Stimulated activated CD8-positive, alpha-beta memory T cell treated with anti-CD3 and anti-CD28 coated beads, Interleukin-2, amount 100 ng/mL, for 1 hour (primary cell): ENCODE data around the gene OR51D1.

Experiments used
- DNase-seq, 2 donors: peaks; one replicate each; pipeline ENCODE4 v3.0.0-alpha.2; 2020; ENCODE audit warnings: low read depth in 2 of 2

The OR51D1 gene

DNA sequence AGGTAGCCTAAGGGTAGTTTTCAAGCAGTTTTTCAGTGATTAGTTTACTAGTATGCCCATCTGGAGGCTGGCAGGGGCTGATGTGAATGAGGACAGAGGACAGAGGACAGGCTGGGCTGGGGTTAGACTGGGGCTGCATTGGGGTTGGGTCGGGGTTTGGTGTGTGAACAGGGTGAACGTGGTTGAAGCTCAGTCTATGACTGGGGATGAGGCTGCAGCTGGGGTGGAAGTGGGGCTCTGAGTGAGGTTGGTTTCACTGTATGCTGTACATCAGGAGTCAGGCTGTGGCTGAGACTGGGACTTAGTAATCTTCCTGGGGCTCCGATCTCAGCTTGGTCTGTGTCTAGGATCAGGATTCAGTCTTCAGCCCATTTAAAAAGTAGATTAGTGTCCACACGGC, 7.0 kb downstream of the OR51D1 start:
- no peak for DNase-seq

DNA sequence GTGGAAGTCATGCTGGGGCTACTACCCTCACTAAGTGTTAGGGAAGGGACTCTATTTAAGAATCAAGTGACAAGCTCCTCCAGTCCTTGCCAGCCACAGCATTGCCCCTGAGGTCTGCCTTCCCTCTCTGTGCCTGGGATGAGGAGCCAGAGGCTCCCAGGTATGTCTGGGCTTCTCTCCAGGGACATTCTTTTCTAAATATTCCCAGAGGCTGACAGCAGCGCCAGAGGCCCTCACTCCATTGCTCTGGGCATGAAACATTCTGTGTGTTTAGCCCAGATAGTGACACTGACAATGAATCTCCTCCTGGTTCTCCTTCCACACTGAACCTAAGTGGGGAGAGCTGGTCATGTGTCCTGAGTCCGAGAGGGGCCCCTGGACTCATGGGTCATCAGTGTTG, 8.7 kb downstream of the OR51D1 start:
- no peak for DNase-seq

DNA sequence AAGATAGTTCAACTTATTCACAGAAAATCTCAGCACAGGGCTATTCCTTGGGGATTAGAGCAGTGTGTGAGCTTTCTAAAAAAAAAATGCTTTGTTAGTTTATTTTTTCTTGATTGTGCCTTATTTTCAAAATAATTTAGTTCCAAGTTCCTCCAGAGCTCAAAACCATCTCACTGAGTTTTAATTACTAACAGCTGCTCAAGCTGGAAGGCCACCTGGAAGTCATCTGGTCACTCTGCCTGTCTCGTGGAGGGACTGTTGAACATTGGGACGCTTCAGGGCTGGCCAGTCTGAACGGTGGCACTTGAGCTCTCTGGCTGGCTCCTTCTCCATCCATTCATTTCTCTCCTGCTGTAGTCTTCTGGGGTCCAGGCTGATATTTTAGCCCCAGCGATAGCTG, 10.5 kb downstream of the OR51D1 start:
- no peak for DNase-seq

DNA sequence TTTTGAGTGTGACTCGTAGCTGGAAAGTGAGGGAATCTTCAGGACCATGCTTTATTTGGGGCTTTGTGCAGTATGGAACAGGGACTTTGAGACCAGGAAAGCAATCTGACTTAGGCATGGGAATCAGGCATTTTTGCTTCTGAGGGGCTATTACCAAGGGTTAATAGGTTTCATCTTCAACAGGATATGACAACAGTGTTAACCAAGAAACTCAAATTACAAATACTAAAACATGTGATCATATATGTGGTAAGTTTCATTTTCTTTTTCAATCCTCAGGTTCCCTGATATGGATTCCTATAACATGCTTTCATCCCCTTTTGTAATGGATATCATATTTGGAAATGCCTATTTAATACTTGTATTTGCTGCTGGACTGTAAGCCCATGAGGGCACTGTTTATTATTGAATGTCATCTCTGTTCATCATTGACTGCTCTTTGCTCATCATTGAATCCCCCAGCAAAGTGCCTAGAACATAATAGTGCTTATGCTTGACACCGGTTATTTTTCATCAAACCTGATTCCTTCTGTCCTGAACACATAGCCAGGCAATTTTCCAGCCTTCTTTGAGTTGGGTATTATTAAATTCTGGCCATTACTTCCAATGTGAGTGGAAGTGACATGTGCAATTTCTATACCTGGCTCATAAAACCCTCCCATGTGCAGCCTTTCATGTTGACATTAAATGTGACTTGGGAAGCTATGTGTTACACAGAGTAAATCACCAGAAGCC, 17.5 kb downstream of the OR51D1 start:
- no peak for DNase-seq

DNA sequence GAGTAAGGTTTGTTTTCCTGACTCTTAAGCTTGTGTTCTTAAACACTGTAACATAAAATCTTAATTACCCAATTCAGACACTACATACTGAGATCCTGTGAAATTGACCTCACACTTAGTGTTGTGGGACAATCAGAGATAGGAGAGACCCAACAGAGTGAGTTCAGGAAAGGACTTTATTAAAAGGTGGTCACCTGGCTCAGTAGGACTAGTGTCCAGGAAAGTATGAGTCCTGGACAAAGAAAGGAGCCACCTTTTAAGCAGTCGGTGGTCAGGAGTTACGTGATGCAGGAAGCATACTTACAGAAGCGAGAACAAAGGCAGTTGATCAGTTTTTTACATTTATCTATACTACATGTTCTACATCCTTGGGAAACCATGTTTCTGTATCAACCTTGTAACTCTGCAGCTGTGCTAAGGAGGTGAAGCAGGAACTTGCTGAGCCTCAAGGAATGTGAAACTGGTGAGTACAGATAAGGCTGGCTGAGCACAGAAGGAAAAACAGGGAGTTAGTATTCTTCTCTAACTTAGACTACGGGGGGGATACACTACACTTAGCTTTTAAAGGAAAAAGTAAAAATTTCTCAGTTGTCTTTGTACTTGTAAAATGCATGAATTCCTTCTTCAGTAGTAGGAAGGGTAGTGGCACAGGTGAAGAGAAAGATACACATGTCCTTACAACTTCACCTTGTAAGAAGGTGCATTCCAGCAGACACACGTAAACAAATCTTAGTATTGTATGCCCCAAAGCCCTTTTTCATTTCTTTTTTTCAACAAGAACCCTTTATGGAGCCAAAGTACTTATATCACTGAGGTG, 21.6 kb downstream of the OR51D1 start:
- no peak for DNase-seq

DNA sequence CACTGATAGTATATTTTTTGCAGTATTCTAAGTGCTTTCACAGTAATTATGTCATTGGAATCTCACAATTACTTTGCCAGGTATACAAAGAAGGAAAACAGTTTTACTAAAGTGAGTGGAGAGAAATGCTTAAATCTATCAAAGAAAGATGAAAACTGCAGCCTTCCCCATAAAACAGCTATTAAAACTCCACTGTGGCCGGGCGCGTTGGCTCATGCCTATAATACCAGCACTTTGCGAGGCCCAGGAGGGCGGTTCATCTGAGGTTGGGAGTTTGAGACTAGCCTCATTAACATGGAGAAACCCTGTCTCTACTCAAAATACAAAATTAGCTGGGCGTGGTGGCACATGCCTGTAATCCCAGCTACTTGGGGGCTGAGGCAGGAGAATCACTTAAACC, 25.6 kb downstream of the OR51D1 start:
- DNase-seq = no peak

DNA sequence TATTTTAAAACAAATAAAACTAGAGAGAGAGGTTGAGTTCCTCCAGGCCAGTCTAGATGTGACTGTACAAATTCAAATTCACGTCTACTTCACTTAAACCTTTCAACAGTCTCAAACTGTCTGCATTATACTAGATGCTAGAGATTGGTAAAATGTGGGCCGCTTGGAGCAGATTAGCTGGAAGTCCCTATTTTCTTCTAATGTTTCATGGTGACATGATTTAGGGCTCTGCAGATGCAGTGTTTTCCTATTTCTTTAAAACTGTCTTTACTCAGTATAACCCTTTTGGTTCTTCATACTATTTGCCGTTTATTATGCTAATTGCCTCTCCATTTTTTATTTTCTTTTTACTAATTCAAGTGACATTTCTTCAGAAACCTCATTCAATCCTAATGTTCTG, 26.9 kb downstream of the OR51D1 start:
- DNase-seq = no peak

DNA sequence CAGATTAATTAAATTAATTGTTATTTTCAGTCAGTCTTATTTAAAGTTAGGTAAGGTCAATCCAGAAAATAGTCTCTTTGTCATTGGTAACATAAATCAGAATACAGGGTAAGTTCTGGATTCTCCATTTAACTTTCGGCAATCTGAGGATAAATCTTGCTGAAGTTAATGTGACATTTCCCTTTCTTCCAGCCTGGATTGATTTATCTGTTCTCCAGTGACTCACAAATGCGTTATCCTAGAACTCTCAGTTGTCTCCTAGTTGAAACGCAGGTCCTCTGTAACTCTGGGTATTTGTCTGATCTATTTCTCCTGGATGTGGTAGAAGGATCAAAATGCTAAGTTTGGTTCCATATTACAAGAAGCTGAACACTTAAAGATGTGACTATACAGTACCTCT, 27.5 kb downstream of the OR51D1 start:
- no peak for DNase-seq

DNA sequence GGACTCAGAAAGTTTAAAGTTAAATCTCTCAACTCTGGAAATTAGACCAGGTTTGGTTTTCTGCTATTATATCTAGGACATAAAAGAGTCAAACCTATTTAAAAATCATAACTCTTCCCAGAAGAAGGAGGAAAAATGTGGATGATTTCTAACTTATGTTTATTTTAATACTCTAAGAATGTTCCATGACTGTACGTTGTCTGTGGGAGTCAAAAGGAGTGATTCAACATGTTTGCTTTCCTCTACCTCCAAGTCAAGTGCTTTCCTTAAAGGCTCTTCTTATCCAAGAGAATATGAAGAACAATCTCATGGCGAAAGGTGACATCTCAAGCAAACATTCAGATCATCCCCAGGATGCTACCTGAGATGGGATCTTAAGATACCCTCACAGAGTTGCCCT, 28.1 kb downstream of the OR51D1 start:
- no peak for DNase-seq

DNA sequence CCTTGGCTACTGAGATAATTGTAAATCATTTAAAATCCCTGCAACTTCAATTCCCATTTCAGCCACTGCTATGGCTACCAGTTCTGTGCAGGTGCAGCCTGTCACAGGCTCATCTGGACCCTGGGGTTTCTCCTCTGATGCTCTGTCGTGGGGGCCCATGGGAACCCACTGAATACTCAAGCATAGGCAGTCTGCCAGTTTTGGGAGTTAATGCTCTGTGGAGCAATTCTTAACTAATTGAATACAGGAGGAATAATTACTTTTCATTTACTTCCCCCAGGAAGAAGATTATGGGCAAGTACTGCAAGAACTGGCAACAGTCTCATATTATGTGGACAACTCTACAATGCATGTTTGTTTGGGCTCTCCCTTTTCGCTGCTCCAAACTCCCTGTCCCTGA, 34.5 kb downstream of the OR51D1 start:
- DNase-seq = no peak

DNA sequence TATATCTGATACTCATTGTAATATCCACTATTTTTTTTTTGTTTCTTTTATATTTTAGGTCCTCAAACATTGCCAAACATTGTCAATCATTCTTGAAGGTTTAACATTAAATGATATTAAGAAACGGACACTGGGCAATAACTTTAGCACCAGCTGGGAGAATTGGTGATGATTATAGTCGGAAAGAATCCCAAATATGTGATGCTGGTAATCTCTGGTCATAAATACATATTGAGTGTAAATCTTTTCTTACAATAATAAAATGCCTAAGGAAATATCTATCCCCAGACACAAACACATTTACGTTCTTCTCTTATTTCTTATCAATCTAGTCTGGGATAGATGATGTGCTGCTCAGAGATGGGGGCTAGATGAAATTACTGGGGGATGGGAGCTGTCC, 35.2 kb downstream of the OR51D1 start:
- no peak for DNase-seq

DNA sequence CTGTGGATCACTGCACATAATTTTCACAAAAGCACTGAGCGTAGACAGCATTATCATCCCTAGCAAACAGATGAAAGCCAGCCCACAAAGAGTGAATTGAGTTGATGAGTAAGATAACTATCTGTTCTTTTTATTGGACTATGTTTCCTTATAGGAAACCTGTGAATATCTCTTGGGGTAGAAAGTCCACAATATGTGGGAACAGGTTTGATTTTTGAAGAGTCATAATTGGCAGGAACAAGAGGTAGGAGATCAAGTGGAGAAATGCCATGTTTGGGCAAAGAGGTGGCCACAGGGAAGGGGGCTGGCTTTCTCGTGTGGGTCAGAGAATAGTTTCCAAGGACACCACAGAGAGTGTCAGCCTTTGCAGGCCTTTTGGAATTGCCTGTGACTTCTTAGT, 36.5 kb downstream of the OR51D1 start:
- DNase-seq = no peak

DNA sequence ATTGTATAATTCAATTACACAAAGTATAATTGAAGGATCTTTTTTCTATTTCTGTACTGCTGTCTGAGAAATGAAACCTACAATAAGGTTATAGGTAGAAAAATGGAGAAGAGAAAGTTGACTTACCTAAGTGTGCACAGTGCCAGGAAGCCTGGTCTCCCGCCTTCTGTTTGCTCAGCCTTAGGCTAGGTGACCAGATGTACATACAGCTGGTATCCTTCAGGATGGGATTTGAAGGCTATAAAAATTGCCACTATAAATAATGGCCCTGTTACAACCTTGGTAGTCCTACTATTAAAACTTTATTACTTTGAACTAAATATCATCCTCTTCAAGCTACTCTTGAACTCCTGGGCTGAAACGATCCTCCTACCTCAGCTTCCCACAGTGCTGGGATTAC, 40.7 kb downstream of the OR51D1 start:
- no peak for DNase-seq

DNA sequence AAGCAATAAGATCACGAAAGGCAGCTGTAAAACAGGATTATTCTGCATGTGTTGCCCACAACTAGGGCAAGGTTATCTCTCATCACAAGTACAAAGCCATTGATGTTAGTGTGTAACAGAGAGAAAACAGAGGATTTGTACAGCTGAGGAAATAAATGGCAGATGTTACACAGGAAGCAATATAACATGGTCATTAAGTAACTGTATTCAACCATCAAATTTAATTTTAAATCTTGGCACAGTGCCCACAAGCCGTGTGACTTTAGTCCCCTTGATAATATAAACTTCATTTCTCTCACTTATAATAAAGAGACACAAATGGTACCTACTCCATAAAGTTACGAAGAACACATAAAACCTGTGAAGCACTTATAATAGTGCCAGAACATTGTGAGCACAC, 43.1 kb downstream of the OR51D1 start:
- DNase-seq = no peak

DNA sequence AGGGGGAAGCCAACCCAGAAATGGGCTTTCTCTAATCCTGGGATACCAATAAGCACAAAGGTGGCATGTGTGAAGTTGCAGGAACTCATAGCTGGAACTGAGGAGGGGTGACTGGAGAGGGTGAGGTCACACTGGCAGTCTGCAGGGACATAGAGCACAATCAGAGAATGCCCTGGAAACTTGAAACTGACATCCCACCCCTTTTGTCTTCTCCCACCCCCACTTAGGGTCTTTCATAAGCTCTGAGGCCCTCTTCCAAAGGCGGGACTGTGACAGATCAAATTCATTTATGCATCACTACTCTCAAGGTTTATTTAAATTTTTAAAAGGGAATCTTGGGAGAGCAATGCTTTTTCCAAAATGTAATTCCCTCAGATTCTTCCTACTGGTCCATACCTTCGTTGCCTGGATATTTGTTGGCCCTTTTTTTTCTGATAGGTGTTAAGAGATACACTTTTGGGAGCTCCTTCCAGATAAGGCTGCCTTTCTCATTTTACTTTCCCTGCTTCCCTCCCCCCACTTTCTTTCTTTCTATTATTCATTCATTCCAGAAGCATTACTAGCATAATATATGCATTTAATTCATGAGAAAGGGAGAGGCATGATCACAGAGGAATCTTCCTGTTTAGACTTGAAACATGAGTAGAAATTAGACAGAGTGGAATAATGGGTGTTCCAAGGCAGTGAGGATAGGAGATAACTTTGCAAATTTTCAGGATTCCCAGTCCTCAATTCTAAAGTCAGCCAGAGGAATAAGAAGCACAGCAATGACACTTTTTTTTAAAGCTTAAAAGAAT, 45.5 kb downstream of the OR51D1 start:
- DNase-seq = no peak

DNA sequence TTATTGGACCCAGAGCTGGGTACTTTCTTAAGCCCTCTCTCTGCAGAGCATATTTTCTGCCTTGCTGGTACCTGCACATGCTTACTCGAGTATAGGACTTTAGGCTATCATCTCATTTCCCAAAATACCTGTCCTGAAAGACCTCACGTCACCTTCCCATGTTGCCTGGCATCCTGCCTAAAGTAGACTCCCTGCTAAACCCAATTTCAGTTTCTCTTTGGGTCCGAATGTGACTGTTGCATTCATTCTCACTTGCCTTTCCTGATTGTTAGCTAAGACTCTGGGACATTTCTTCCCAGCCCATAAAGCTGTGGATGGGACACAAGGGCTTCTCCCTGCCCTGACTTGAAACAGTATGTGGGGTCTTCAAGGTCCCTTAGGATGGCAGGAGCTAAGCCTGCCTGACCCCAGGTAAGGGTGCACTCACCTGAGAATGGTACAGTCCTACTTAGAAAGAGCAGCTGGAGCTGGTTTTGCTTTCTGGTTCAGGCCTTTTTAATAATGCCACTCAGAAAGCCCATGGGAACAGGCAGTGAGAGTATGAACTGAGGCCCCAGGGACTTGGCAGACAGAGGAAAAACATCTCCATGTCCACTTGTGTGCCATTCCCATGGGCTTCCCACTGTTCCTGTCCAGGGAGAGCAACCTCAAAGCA, 47.5 kb downstream of the OR51D1 start:
- no peak for DNase-seq
